GM19025 (cell line): ENCODE data around the gene ASF1A.
"Not testable (repeated sequence)": the region's sequence is repeated elsewhere in the genome, so short reads cannot be mapped to it uniquely, and the experiment has no call there.

Source experiments
- ATAC-seq: cut with Tn5 transposase; IDR thresholded peaks from one replicate; pipeline ENCODE4 v1.9.1; 2021; ENCODE audit warnings: mild to moderate bottlenecking, low read depth, moderate library complexity; ENCODE audit not compliant: unreplicated experiment

Gene ASF1A

DNA sequence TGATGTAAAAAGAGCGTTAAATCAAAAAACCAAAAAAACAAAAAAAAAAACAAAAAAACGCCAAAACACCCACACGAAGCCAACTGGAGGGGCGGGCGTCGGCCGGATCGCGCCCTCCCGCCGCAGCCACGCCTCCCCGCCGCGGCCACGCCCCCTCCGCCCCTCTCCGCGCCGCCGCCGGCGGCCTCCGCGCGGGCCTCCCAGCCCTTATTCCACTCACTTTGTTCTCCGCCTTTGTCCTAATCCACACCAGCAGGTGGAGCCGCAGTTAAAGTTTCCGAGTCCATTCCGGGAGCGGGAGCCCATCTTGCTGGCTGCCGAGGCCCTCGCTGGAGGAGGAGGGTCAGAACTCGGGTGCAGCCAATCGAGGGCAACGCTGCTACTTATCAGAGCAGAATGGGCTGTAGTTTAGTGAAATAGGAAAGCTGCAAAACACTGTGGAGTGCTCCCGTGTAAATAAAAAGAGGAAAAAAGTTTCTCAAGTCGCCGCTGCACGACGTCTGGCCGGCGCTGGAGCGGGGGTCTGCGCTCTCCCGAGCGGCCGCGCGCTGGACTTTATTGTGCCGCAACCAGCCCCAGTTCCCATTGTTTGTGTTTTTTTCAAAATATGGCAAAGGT lies at the start of gene ASF1A:
TSS of gene ASF1A (plus strand) at position 346 of the 618 bp plus-strand sequence. CDS start at position 608, 262 bp downstream.
- peak; percentile 59 for ATAC-seq

DNA sequence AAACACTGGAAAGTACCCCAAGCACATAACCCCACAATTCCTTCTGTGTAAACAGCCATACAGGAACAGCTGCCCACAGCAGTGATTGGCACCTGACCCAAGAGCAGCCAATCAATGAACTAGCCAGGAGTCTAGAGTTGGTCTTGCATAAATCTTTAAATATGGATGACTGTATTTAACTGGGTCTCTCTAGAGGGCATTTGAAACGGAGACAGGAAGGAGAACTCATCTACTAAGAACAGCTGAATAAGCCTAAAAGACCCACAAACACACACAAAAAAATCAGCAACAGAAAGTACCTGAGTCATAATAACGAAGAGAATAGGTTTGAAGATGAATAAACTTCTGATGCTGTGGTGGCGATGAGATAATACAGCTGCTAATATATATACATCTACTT lies 49.0 kb upstream of the ASF1A start:
- no peak for ATAC-seq

DNA sequence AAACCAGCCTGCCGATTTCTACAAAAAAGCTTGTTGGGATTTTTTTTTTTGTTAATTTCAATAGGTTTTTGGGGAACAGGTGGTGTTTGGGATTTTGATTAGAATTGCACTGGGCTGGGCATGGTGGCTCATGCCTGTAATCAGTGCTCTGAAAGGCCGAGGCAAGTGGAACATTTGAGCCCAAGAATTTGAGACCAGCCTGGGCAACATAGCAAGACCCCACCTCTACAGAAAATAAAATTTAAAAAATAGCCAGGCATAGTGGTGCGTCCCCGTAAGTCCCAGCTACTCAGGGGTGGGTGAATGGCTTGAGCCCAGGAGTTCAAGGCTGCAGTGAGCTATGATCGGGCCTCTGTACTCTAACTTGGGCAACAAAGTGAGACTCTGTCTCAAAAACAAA lies 40.5 kb upstream of the ASF1A start:
- no peak for ATAC-seq

DNA sequence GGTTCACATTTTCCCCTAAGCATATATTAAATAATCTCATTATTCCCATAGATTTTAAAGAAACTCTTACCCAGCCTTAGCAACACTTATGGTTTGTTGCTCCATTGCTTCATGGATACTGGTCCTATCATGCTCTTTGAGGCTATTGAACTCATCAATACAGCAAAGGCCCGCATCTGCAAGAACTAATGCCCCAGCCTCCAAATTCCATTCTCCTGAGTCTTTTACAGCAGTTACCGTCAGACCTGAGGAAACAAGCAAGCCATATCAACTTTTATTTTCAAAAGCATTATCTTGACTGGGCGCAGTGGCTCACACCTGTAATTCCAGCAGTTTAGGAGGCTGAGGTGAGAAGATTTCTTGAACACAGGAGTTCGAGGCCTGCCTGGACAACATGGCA lies 37.7 kb upstream of the ASF1A start:
- ATAC-seq = no peak

DNA sequence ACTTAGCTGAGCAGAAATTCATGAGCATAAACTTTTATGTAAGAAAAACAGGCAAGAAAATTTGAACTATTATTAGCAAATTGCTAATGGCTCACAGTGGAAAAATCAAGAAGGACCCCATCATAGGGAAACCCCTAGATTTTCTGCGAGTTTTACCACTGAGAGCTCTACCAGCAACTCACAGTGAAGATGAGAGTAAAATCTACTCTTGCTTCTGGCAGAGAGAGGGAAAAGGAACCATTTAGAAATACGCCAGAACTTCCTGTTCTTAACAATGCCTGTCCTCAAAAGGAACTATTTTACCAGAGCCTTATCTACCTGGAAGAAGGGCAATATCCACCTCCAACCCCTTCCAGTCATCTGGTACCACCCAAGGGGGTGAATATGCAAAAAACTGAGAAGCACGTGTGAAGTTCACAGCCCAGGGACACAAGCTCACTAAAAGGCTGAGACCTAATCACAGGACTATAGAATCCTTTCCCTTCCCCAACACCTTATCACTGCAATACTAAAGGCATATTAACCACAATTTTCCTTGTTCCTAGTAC lies 34.4 kb upstream of the ASF1A start:
- ATAC-seq = peak; percentile 53

DNA sequence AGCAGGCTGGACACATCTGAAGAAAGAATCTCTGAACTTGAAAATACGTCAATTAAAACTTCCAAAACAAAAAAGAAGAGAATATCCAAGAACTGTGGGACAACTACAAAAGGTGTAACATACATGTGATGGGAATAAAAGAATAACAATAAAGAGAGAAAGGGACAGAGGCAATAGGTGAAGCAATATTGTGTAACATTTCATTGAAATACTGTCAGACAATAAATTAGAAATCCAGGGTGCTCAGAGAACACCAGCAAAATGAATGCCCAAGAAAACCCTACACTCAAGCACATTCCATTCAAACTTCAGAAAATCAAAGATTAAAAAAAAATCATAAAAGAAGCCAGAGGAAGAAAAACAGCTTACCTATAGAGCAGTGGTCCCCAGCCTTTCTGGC lies 33.6 kb upstream of the ASF1A start:
- ATAC-seq = no peak

DNA sequence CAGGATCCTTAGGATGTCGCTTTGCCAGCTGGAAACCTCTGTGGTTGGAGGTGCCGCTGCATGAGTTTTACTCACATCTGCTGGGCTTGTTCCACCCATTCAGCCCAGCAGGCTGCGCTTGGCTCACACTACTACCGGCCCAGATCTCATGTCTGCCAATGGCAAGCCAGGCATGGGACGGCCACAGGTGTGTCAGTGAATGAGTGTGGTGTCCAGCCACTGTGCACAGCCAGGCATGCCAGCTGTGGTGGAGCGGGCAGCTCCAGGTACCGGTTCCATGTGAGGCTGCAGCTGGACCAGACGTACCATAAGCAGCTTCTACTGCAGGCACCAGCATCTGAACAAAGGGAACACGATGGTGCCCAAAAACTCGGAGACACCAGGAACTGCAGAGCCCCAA lies 33.1 kb upstream of the ASF1A start:
- ATAC-seq = no peak

DNA sequence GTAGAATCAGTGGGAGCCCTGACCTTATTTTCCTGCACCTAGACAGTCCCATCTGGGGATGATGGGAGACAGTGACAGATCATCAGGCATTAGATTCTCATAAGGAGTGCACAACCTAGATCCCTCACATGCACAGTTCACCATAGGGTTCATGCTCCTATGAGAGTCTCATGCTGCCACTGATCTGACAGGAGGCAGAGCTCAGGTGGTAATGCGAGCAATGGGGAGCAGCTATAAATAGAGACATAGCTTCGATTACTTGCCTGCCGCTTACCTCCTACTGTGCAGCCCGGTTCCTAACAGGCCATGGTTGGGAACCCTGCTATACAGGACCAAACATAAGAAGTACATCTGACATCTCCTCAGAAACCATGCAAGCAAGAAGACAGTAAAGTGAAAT lies 31.5 kb upstream of the ASF1A start:
- no peak for ATAC-seq

DNA sequence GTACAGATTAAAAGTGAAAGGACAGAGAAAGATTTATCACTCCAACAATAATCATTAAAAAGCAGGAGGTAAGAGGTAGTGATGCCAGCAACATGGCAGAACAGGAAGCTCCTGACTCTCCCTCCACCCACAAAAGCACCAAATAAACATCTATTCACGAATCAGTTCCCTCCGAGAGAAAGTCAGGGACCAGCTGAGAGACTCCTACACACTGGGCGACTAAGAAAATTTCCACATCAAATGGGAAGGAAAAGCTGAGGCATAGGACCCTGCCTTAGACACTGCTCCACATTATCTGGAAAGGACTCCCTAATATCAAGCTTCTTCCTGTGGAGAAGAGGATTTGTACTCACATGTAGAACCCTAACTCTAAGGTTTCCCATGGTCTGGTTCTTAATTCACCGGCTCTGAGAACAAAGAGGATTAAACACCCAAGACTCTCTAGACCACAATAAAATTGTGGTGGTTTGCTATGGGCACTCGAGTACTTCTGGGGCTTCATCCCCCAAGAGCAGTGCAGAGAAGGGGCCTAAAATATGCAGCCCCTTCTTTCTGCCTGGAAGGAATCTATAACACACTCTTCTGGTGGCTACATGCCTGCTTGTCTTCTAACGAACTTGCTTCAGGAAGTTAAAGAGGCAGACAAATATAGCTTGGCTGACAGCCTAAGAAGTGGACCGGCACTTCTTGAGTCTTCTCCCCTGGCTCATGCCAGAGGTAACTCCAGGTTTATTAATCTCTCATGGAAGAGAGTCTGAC lies 29.4 kb upstream of the ASF1A start:
- no peak for ATAC-seq

DNA sequence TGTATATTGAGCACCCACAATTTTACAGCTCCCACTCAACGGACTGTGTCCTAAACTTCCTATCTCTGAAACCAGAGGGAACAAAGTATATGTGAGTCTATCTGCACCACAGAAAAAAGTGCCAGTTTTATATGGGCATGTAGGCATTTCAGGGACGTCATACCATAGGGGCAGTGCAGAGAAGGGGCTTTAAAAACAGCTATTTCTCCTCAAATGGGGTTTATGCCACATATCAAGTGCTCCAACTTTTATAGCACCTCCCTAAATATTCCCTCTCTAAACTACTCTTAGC lies 28.9 kb upstream of the ASF1A start:
- no peak for ATAC-seq

DNA sequence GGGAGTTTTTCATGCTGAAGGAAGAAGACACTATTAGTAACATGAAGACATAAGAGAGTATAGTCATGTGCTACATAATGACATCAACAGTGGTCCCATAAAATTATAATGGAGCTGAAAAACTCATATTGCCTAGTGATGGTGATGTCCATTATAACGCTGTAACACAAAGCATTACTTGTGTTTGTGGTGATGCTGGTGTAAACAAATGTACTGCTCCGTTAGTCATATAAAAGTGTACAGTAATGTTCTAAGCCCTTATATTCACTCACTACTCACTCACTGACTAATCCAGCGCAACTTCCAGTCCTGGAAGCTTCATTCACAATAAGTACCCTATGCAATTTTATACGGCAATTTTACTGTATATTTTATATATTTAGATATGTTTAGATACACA lies 26.8 kb upstream of the ASF1A start:
- no peak for ATAC-seq

DNA sequence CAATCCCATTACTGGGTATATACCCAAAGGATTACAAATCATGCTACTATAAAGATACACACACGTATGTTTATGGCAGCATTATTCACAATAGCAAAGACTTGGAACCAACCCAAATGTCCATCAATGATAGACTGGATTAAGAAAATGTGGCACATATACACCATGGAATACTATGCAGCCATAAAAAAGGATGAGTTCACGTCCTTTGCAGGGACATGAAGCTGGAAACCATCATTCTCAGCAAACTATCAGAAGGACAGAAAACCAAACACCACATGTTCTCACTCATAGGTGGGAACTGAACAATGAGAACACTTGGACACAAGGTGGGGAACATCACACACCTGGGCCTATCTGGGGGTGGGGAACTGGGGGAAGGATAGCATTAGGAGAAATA lies 25.1 kb upstream of the ASF1A start:
- not testable (repeated sequence) for ATAC-seq

DNA sequence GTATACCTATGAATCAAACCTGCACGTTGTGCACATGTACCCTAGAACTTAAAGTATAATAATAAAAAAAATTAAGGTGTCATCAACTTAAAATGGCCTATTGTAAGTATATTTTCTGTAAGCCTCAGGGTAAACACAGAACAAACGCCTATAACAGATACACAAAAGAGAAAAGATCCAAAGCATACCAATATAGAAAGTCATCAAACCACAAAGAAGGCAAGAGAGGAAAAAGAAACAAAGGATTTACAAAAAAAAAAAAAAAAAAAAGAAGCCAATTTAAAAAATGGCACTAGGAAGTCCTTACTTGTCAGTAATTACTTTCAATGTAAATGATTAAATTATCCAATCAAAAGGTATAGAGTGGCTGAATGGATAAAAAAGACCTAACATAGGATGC lies 24.6 kb upstream of the ASF1A start:
- ATAC-seq = no peak

DNA sequence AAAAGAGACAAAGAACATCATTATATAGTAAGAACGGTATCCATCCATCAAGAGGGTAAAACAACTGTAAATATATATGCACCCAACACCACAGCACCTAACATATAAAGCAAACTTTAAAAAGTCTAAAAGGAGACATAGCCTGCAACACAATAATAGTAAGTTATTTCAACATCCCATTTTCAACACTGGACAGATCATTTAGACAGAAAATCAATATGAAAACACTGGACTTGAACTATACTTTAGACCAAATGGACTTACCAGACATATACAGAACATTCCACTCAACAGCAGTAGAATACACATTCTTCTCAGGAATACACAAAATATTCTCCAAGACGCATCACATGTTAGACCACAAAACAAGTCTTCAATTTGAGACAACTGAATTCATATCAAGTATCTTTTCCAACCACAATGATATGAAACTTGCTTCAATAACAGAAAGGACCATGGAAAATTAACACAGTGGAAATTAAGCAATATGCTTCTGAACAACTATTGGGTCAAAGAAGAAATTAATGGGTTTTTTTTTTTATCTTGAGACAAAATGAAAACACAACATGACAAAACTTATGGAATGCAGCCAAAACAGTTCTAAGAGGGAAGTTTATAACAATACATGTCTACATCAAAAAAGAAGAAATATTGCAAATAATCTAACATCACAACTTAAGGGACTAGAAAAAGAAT lies 23.9 kb upstream of the ASF1A start:
- ATAC-seq = no peak

DNA sequence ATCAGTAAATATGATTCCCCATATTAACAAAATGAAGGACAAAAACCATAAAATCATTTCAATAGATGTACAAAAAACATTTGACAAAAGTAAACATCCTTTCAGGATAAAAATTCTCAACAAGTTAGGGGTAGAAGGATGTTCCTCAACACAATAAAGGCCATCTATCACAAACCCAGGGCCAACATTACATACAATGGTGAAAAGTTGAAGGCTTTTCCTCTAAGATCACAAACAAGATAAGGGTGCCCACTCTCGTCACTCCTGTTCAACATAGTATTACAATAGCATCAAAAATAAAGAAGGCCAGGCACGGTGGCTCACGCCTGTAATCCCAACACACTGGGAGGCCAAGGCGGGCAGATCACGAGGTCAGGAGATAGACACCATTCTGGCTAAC lies 22.6 kb upstream of the ASF1A start:
- no peak for ATAC-seq

DNA sequence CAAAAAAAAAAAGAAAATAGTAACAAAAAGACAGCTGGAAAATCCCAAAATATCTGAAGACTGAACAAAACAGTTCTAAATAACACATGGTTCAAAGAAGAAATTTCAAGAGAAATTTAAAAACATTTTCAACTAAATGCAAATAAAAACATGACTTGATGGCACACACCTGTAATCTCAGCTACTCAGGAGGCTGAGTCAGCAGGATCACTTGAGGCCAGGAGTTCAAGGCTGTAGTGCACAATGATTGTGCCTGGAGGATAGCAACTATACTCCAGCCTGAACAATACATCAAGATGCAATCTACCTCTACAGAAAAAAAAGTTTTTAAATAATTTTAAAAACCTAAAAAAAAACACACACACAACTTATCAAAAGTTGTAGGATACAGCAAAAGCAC lies 21.6 kb upstream of the ASF1A start:
- no peak for ATAC-seq

DNA sequence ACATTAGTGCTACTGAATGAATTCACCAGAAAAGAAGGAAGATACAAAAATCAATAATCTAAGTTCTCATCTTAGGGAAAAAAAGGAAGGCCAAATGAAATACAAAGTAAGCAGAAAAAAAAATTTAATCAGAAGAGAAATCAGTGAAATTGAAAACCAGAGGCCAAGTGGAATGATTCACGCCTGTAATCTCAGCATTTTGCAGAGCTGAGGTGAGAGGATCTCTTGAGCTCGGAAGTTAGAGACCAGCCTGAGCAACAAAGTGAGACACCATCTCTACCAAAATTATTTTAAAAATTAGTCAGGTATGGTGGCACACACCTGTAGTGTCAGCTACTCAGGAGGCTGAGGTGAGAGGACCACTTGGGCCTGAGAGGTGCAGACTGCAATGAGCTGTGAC lies 21.2 kb upstream of the ASF1A start:
- no peak for ATAC-seq

DNA sequence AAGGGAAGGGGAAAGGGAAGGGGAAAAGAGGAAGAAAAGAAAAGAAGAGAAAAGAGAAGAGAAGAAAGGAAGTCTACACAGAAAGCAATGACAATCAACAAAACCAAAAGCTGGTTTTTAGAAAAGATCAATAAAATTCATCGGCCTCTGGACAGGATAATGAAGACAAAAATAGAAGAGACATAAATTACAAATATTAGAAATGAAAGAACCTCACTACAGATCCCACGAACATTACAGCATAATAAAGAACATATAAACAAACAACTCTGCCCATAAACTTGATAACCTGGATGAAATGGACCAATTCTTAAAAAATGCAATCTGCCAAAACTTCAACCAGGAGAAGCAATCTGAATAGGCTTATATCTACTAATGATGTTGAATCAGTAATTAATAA lies 20.7 kb upstream of the ASF1A start:
- no peak for ATAC-seq

DNA sequence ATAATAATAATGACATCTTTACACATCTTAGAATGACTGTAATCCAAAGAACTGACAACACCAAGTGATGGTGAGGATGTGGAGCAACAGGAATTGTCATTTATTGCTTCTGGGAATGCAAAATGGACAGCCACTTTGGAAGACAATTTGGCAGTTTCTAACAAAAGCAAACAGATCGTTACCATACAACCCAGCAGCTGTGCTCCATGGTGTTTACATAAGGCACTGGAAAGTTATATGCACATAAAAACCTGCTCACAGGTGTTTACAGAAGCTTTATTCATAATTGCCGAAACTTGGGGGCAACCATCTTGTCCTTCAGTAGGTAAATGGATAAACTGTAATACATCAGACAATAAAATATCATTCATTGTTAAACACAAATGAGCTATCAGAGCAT lies 18.3 kb upstream of the ASF1A start:
- ATAC-seq = no peak

DNA sequence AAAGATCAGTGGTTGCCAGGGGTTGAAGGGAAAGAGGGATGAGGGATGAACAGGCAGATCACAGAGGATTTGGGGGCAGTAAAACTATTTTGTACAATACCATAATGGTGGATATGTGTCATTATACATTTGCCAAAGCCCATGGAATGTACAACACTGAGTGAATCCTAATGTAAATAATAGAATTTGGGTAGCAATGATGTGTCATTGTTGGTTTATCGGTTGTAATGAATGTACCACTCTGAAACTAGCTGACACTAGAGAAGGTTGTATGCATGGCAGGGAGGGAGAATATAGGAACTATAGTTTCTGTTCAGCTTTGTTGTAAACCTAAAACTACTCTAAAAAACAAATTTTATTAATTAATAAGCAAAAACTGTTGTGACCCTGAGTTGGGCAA lies 17.8 kb upstream of the ASF1A start:
- ATAC-seq = no peak

DNA sequence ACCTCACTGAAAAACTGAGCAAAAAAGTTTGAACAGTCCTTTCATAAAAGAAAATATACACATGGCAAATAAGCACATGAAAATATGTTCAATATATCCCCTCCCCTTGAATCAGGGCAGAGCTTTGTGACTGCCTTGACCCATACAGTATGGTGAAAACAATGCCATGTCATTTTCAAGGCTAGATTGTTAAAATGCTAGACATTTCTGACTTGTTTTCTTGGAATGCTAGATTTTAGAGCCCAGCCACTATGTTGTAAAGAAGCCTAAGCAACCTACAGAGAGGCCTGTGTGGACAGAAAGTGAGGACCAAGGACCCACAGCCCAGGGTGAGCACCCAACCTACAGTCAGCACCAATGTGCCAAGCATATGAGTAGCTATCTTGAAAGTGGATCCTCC lies 17.1 kb upstream of the ASF1A start:
- ATAC-seq = no peak

DNA sequence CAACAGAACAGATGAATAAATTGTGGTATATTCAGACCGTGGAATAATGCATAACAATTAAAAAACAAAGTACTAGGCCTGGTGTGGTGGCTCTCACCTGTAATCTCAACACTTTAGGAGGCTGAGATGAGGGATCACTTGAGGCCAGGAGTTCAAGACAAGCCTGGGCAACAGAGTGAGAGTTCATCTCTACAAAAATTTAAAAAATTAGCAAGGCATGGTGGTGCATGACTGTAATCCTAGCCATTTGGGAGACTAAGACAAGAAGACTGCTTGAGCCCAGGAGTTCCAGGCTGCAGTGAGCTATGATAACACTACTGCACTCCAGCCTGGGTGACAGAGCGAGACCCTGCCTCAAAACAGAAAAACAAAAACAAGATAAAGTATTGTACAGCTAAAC lies 16.1 kb upstream of the ASF1A start:
- no peak for ATAC-seq
